ENCODE results near the gene CNOT6.

DNA sequence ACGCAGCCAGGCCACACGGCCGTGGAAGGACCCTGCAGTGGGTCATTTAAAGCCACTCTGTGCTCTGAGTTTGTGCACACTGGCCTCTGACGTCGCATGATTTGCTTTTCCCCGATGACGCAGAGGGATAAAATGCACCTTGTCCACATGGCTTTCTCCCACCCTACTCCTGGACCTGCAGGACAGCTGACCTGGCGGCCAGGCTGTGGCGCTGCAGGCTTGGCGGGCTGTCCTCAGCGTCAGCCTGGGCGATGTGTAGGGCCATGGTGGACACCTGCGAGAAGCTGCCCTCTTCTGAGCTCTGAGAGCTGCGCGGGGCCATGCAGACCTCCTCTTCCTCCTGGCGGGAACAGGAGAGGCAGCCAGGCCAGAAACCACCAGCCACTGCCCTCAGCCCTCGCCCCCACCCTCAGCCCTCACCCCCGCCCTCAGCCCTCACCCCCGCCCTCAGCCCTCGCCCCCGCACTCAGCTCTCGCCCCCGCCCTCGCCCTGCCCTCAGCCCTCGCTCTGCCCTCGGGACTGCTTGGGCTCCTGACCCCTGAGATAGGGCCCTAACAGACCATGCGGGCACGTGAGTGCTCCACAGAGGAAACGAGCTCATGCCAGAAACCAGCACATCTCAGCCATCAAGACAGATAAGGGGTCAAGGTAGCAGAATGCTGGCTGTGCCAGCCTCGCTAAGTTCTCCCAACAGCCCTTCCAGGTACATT, 117.1 kb downstream of the CNOT6 start:
- TF ChIP-seq CTCF (conservative IDR thresholded peaks at IDR 0.05 in 1 of 2, IDR thresholded peaks at IDR 0.05 in 1 of 2; ENCODE audit: low read depth in 1 of 2, low read length in 2 of 2) = no peak
- no peak for TF ChIP-seq EZH2 (IDR thresholded peaks at IDR 0.05; ENCODE audit: low read length, missing control alignments)

Measured in fibroblast of lung (primary cell).